ENCODE results near the gene SEPTIN1. TPM values are rescaled to one million over a fixed set of nuclear protein-coding genes. Genes with fewer than 3 reads are reported as not detected.

The SEPTIN1 gene
- total RNA-seq, 1 donor from 2014 or later, result 2.2 TPM

- intact Hi-C loops (cut with DNase I), result loop anchor here (2.0 kb wide), 2 partner anchors 16 to 28 kb away; partner anchors contain the start of genes ZNF48 and ZNF771
- DNase-seq (ENCODE audit: low spot score), result no peak
These were observed 3.1 kb downstream of the SEPTIN1 start for GRCh38 chr16:30379158-30379783.

DNA sequence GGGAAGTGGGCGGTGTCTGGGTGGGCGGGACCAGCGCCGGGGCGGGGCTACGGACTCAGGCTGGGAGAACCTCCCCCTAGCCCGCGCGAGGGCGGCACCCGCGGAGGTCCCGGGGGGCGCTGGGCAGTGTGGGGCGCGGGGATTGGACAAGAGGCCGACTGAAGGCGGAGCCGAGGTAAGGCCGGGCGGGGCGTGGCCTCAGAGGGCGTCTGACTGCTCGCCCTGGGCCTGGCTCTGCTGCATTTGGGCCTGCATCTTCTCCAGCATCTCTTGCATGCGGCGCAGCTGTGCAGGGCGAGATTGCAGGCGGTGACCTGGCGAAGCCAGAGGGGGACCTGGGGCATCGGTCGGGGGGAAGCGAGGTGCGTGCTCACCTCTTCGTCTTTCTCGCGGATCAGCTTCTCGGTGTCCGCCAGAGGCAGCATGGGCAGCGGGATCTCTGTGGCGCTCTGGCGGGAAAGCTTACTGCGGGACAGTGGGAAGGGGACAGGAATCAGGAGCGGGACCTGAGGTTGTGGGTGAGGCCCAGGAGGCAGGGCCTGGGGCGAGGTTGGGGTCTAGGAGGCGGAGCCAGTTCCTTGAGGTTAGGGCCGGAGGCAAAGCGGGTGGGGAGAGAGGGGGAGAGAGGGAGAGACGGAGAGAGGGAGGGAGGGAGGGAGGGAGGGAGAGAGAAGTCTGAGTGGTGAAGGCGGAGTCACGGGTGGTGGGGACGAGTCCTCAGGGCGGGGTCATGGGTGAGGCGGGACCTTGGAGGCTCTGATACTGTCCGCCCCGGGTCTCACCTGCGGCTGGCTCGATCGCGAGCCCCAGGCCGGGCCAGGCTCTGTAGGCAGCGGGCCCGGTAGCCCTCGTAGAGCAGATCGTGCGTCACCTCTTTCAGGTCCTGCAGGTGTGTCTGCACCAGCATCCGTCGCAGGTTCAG, 3.9 kb downstream of the SEPTIN1 start:
- peak; percentile 100 for DNase-seq (ENCODE audit: low spot score)
- intact Hi-C loops (cut with DNase I), result loop anchor here (2.0 kb wide), 2 partner anchors 16 to 28 kb away; partner anchors contain the start of genes ZNF48 and ZNF771

- intact Hi-C loops (cut with DNase I), result loop anchor here (2.0 kb wide), 2 partner anchors 17 to 29 kb away; partner anchors contain the start of genes ZNF48 and ZNF771
- DNase-seq (ENCODE audit: low spot score), result peak; percentile 96
These were observed 4.5 kb downstream of the SEPTIN1 start for GRCh38 chr16:30377812-30378235.

DNA sequence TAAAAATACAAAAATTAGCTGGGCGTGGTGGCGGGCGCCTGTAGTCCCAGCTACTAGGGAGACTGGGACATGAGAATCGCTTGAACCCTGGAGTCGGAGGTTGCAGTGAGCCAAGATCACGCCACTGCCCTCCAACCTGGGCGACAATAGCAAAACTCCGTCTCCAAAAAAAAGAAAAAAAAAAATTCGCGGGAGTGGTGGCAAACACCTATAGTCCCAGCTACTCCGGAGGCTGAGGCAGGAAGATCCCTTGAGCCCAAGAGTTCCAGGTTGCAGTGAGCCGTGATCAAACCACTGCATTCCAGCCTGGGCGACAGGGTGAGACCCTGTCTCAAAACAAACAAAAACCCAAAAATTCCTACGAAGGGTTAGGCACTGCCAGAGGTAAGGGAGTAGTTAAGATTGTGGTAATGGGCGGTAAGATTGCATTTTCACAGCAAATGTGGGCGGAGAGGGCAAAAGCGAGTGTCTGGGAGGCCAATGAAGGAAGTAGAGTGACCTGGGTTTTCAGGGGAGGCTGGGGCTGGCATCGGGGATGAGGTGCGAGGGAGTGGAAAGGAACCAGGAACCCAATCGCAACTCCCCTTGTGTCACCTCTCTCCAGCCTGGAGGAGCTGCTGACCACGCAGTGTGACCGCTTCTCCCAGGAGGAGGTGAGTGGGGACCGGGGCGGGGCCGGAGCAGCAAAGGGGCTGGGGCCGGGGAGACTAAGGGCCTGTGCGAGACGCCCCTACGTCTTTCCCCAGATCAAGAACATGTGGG, 5.1 kb downstream of the SEPTIN1 start:
- intact Hi-C loops (cut with DNase I), result no loop called here
- no peak for DNase-seq (ENCODE audit: low spot score)

DNA sequence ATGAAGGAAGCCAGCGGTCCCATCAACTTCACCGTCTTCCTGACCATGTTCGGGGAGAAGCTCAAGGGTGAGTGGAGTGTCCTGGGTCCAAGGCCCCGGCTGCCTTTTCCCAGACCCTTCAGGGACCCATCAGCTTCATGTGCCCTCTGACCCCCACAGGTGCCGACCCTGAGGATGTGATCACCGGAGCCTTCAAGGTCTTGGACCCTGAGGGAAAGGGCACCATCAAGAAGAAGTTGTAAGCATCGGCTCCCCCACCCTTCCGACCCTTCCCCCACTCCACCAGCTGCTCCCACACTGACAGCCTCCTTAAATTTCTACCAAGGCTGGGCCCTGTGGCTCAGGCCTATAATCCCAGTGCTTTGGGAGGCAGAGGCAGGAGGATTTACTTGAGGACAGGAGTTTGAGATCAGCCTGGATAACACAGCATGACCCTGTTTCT, 5.9 kb downstream of the SEPTIN1 start:
- intact Hi-C loops (cut with DNase I), result no loop called here
- DNase-seq (ENCODE audit: low spot score), result no peak

- DNase-seq (ENCODE audit: low spot score), result no peak
- intact Hi-C loops (cut with DNase I), result no loop called here
These were observed 6.5 kb downstream of the SEPTIN1 start for GRCh38 chr16:30375864-30376263.

DNA sequence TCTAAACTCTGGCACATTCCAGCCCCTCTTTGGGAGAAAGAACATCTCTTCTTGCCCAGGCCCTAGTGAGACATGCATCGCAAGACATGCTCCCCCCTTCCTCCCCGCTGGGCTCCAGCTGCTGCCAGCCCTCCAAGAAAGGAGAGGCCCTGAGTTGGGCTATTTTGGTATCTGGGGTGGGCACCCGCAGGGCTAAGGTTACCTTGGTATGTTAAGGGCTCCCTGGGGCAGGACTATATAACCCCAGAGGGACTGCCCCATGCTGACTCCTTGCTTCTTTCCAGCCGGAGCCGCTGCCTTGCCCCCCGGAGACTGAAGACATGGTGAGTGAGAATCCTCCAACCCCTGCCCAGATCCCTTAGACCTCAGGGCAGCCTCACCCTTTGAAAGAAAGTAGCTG, 7.8 kb downstream of the SEPTIN1 start, which contains the start of gene MYL11:
Gene MYL11, plus strand, starts transcription at position 265 of the 400 bp plus-strand sequence. Its CDS starts 56 bp downstream, at position 321.
- intact Hi-C loops (cut with DNase I), result no loop called here

GRCh38 chr16:30372725-30373124, 9.6 kb downstream of the SEPTIN1 start:
- intact Hi-C loops (cut with DNase I), result no loop called here
- DNase-seq (ENCODE audit: low spot score), result no peak

More for the DNA sequence above, 7.8 kb downstream of the SEPTIN1 start, which contains the start of gene MYL11:
- DNase-seq (ENCODE audit: low spot score), result no peak

GRCh38 chr16:30372038-30372712, 10.2 kb downstream of the SEPTIN1 start:
- intact Hi-C loops (cut with DNase I), result no loop called here
- DNase-seq (ENCODE audit: low spot score), result no peak

DNA sequence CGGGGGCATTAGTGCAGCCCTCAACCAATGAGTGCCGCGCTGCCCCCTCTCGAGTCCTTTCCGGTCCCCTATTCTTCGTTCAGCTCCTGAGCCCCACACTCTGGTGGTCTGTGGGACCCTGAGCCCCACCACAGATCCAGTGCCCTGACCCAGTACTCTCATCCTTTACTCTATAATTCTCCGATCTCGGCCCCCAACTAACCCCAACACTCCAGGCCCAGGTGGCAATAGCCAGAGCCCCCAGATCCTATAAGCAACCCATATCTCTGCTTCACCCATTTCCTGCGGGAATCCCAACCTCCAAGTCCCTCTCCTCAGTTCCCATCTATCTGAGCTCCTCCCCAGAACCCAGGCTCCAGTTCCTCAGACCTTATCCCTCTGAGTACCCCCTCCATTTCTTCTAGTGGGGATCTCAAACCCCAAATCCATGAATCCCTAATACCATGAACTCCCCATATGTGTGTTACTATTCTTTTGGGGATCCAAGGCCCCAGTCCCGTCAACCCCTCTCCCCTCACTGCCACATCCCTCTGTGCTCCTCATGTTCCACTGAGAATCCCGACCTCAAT, 11.0 kb downstream of the SEPTIN1 start:
- intact Hi-C loops (cut with DNase I), result no loop called here
- DNase-seq (ENCODE audit: low spot score), result no peak

GRCh38 chr16:30370456-30371247, 11.7 kb downstream of the SEPTIN1 start, which contains the start of gene TBC1D10B:
Gene TBC1D10B (minus strand): TSS chr16:30370494. CDS start chr16:30370183, 311 bp downstream.
- peak; percentile 98 for DNase-seq (ENCODE audit: low spot score)
- intact Hi-C loops (cut with DNase I), result no loop called here

GRCh38 chr16:30369938-30370455, 12.4 kb downstream of the SEPTIN1 start:
- DNase-seq (ENCODE audit: low spot score), result no peak
- intact Hi-C loops (cut with DNase I), result no loop called here

GRCh38 chr16:30369091-30369937, 13.0 kb downstream of the SEPTIN1 start:
- intact Hi-C loops (cut with DNase I), result no loop called here

GRCh38 chr16:30368792-30369090, 13.6 kb downstream of the SEPTIN1 start:
- DNase-seq (ENCODE audit: low spot score), result no peak
- intact Hi-C loops (cut with DNase I), result no loop called here

More at GRCh38 chr16:30369091-30369937, 13.0 kb downstream of the SEPTIN1 start:
- DNase-seq (ENCODE audit: low spot score), result no peak

GRCh38 chr16:30368122-30368791, 14.1 kb downstream of the SEPTIN1 start:
- DNase-seq (ENCODE audit: low spot score), result no peak
- intact Hi-C loops (cut with DNase I), result no loop called here

GRCh38 chr16:30367349-30368009, 14.9 kb downstream of the SEPTIN1 start:
- DNase-seq (ENCODE audit: low spot score), result no peak
- intact Hi-C loops (cut with DNase I), result no loop called here
